ENCODE measurements around the gene KCNQ5.

GRCh38 chr6:72969666-72970065, 347.8 kb downstream of the KCNQ5 start:
- TF ChIP-seq POLR2AphosphoS5 (IDR thresholded peaks at IDR 0.05; ENCODE audit: borderline replicate concordance, low read depth, low read length), result no peak
- no peak for TF ChIP-seq EZH2 (IDR thresholded peaks at IDR 0.05)
- no peak for TF ChIP-seq FOXP2 (optimal IDR thresholded peaks at IDR 0.05; ENCODE audit: control extremely low read depth, extremely low read length, insufficient read depth)
